ENCODE measurements around the gene PIEZO1.

- TF ChIP-seq CTCF (IDR thresholded peaks at IDR 0.05) (no peak), POLR2AphosphoS5 (IDR thresholded peaks at IDR 0.05) (no peak), EP300 (IDR thresholded peaks at IDR 0.05) (no peak)
Observed at GRCh38 chr16:88753191-88753590, 31.8 kb downstream of the PIEZO1 start.
